GM12878 (cell line): Measurements from ENCODE around the gene IPMK. TPM values are rescaled to one million over a fixed set of nuclear protein-coding genes. Genes with fewer than 3 reads are reported as not detected.

Experiments used
- ATAC-seq: fragments of 200-7000 bp; cut with Tn5 transposase; 3 replicates; pipeline ENCODE4 v1.9.1; 2020; ENCODE audit warnings: mild to moderate bottlenecking, moderate library complexity
- BruUV-seq: library from RNA; stranded (reverse); fragments of 400-500 nt; replicated peaks from 2 replicates; lab custom pipeline; 2021; lab: Mats Ljungman, UMichigan
- CTCF ChIA-PET: fragments of 300-600 bp; sonication (Branson Sonifier 250); formaldehyde crosslinking; extraction: SDS; loops from one replicate; lab custom pipeline; 2021; ENCODE audit warnings: inconsistent platforms; lab: Yijun Ruan, JAX
- POLR2A ChIA-PET: fragments of 350-600 bp; formaldehyde crosslinking; extraction: SDS; loops from one replicate; lab custom pipeline; 2021; ENCODE audit warnings: inconsistent platforms; lab: Charles Lee
- RAD21 ChIA-PET: fragments of 300-600 bp; sonication (Branson Sonifier 250); formaldehyde crosslinking; loops from one replicate; lab custom pipeline; 2023; ENCODE audit warnings: antibody characterized with exemption; ENCODE audit not compliant: unreplicated experiment; lab: Charles Lee
- SMC1A ChIA-PET: fragments of 300-600 bp; sonication (Branson Sonifier 250); formaldehyde crosslinking; loops from one replicate; lab custom pipeline; 2023; ENCODE audit not compliant: unreplicated experiment, uncharacterized antibody; lab: Charles Lee
- DNase-seq: peaks from one replicate; pipeline ENCODE4 v3.0.0-alpha.2; 2011; ENCODE audit warnings: low read depth, low spot score
- FAIRE-seq: peaks from 3 replicates; lab custom pipeline; 2011; peaks lifted over from hg19 to GRCh38; lab: Jason Lieb, UNC
- H2AFZ ChIP-seq: 2 replicates; pipeline ENCODE4 v1.6.0; 2011; ENCODE audit warnings: low read depth, low read length, control low read depth; ENCODE audit not compliant: control insufficient read depth
- H3K27ac ChIP-seq: 2 replicates; pipeline ENCODE4 v1.5.1; 2011; ENCODE audit warnings: control low read depth; ENCODE audit not compliant: control insufficient read depth, insufficient read depth
- H3K27me3 ChIP-seq, 2 experiments: replicated peaks in 1 of 2; 2 replicates each; pipeline versions ENCODE4 v1.6.0 to v1.6.1; 2011; ENCODE audit warnings: low read length in 1 of 2; ENCODE audit not compliant: control insufficient read depth in 2 of 2, insufficient read depth in 2 of 2
- H3K36me3 ChIP-seq, 2 experiments: 2 replicates each; pipeline ENCODE4 v1.5.1; 2011; ENCODE audit warnings: low read length in 1 of 2; ENCODE audit not compliant: control insufficient read depth in 2 of 2, insufficient read depth in 2 of 2
- H3K4me1 ChIP-seq: 2 replicates; pipeline ENCODE4 v1.6.1; 2011; ENCODE audit warnings: mild to moderate bottlenecking, low read length, moderate library complexity, mixed read lengths; ENCODE audit not compliant: control insufficient read depth, insufficient read depth
- H3K4me2 ChIP-seq: 2 replicates; pipeline ENCODE4 v1.6.0; 2011; ENCODE audit warnings: control low read depth; ENCODE audit not compliant: control insufficient read depth, insufficient read depth
- H3K4me3 ChIP-seq: fragments of 200-600 bp; sonication (generic); 2 replicates; pipeline ENCODE4 v1.5.1; 2016
- H3K79me2 ChIP-seq: 2 replicates; pipeline ENCODE4 v1.6.0; 2011; ENCODE audit warnings: low read length; ENCODE audit not compliant: control insufficient read depth, insufficient read depth
- H3K9ac ChIP-seq: 2 replicates; pipeline ENCODE4 v1.8.0; 2011; ENCODE audit warnings: low read length, control low read depth, mixed read lengths; ENCODE audit not compliant: control insufficient read depth, insufficient read depth
- H3K9me3 ChIP-seq: replicated peaks from 3 replicates; pipeline ENCODE4 v1.5.1; 2011; ENCODE audit warnings: mild to moderate bottlenecking, low read length; ENCODE audit not compliant: control insufficient read depth, insufficient read depth
- H4K20me1 ChIP-seq: 2 replicates; pipeline ENCODE4 v1.6.0; 2011; ENCODE audit not compliant: control insufficient read depth, insufficient read depth
- SMAD5 ChIP-seq: IDR thresholded peaks from 2 replicates; pipeline ENCODE4 v1.6.1; 2016; ENCODE audit warnings: antibody characterized with exemption, low read depth
- TCF12 ChIP-seq: IDR thresholded peaks from 2 replicates; pipeline ENCODE4 v1.6.1; 2011; ENCODE audit warnings: low read depth, mild to moderate bottlenecking, low read length
- in situ Hi-C: fragments of 300-500 bp; cut with MboI; formaldehyde crosslinking; loops from 9 replicates; pipeline ENCODE4 v1.14.3; 2018; ENCODE audit warnings: mixed read lengths
- intact Hi-C: fragments of 100-400 bp; cut with micrococcal nuclease; formaldehyde crosslinking; loops from one replicate; pipeline ENCODE4 v1.14.2; 2022; ENCODE audit not compliant: unreplicated experiment
- polyA plus RNA-seq, 11 experiments: library from polyadenylated mRNA; depleted of rRNA in 4 of 11; unstranded in 6 of 11; stranded (reverse) in 5 of 11; fragments of >200 nt; fragmentation: Nextera tagmentation in 4 of 11; fragmentation: Illumina TruSeq in 1 of 11; extraction: Ambion mirVana in 4 of 11; extraction: Trizol in 1 of 11; gene quantifications; 1 replicate in 1 of 11; 2 replicates in 10 of 11; pipeline versions ENCODE4 v1.2.1 to v1.2.3, GENCODE V29; 2011 to 2016; ENCODE audit warnings: inconsistent platforms in 2 of 11, missing spikeins in 2 of 11, low read depth in 1 of 11
- total RNA-seq, 4 experiments: library from RNA; depleted of rRNA in 3 of 4; stranded (reverse); fragments of >200 nt in 3 of 4; fragmentation: Illumina TruSeq in 1 of 4; extraction: Trizol in 1 of 4; gene quantifications; 2 replicates each; pipeline versions ENCODE4 v1.2.1 to v1.2.3, GENCODE V29; 2013 to 2021
- TF ChIP-seq, protein P1 (sequence below): IDR thresholded peaks from 2 replicates; pipeline ENCODE4 v1.6.1; 2011; ENCODE audit warnings: low read depth, low read length, improper control_type of control experiment, borderline replicate concordance

Gene IPMK
- total and polyA plus RNA-seq, 10 of the 15 experiments (the other 5 are each of a cell fraction or from before 2014, with no cell fraction given): 0.84 to 7.5 (median 3.6) TPM

DNA sequence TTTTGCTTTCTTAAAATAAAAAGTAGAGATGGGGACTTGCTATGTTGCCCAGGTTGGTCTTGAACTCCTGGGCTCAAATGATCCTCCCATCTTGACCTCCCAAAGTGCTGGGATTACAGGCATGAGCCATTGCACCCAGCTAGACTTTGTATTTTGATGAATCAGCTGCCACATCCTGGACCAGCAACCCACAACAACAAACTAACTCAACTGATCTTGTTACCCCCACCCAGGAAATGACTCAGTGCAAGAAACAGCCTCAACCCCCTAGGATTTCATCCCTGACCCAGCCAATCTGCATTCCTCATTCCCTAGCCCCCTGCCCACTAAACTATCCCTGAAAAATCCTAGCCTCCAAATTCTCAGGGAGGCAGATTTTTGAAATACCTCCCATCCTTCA, 123.8 kb downstream of the IPMK start:
- no peaks in the 10 kb centered on the region for H4K20me1 ChIP-seq
- no peak for ATAC-seq
- H3K4me3 ChIP-seq: no peak overlapping the region
- DNase-seq: no peak
- no peak for FAIRE-seq
- H3K27me3 ChIP-seq: no peaks in the 10 kb centered on the region
- no peaks in the 10 kb centered on the region for H3K36me3 ChIP-seq
- no peak overlapping the region for H2AFZ ChIP-seq
- no peak for TF ChIP-seq SMAD5
- TF ChIP-seq, protein P1, sequence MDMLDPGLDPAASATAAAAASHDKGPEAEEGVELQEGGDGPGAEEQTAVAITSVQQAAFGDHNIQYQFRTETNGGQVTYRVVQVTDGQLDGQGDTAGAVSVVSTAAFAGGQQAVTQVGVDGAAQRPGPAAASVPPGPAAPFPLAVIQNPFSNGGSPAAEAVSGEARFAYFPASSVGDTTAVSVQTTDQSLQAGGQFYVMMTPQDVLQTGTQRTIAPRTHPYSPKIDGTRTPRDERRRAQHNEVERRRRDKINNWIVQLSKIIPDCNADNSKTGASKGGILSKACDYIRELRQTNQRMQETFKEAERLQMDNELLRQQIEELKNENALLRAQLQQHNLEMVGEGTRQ: no peak
- no peak for TF ChIP-seq TCF12
- no peak overlapping the region for H3K9ac ChIP-seq
- CTCF ChIA-PET: interaction anchor here (0.9 kb wide), 1 partner anchor 9 kb away, joined by 4 read pairs; no protein-coding TSS in a partner anchor
- no peak overlapping the region for H3K4me2 ChIP-seq
- BruUV-seq: no TSS peak
- POLR2A ChIA-PET: no interaction called here
- SMC1A ChIA-PET: no interaction called here
- no peaks in the 10 kb centered on the region for H3K79me2 ChIP-seq
- in situ Hi-C loops (loop anchor here (25.0 kb wide), 1 partner anchor 557 kb away; no protein-coding TSS in a partner anchor), intact Hi-C loops (no loop called here)
- RAD21 ChIA-PET: no interaction called here
- H3K9me3 ChIP-seq: no peaks in the 10 kb centered on the region
- no peaks in the 10 kb centered on the region for H3K4me1 ChIP-seq
- no peak overlapping the region for H3K27ac ChIP-seq

Other genes with a start within 250 kb of the IPMK start
- gene CISD1, start 1.3 kb upstream of the IPMK start, total RNA-seq (2014; rRNA removed): 23.0 and 26.0 TPM in 2 replicates
- gene CISD1, start 1.3 kb upstream of the IPMK start, total RNA-seq (2014; rRNA removed; fragmentation: Illumina TruSeq; extraction: Trizol): 42.7 and 46.8 TPM in 2 replicates
- 31.8 and 34.3 TPM in 2 replicates for gene CISD1, start 1.3 kb upstream of the IPMK start, total RNA-seq (2021)
- 71.6 and 88.7 TPM in 2 replicates for gene CISD1, start 1.3 kb upstream of the IPMK start, polyA plus RNA-seq (2011; rRNA removed)
- gene CISD1, start 1.3 kb upstream of the IPMK start, polyA plus RNA-seq (2014; fragmentation: Illumina TruSeq; extraction: Trizol): 45.4 and 48.0 TPM in 2 replicates
- 100 to 1,000 TPM; 156 to 162 TPM for gene CISD1, start 1.3 kb upstream of the IPMK start, polyA plus RNA-seq (2014; fragmentation: Nextera tagmentation; extraction: Ambion mirVana)
- 21.8 and 28.5 TPM in 2 replicates for gene CISD1, start 1.3 kb upstream of the IPMK start, polyA plus RNA-seq (2014; rRNA removed)
- 100 to 1,000 TPM; 129 to 139 TPM for gene CISD1, start 1.3 kb upstream of the IPMK start, polyA plus RNA-seq (2016; fragmentation: Nextera tagmentation; extraction: Ambion mirVana)
- 10.4 and 12.4 TPM in 2 replicates for gene UBE2D1, start 67.1 kb upstream of the IPMK start, total RNA-seq (2014; rRNA removed)
- 14.7 and 14.9 TPM in 2 replicates for gene UBE2D1, start 67.1 kb upstream of the IPMK start, total RNA-seq (2014; rRNA removed; fragmentation: Illumina TruSeq; extraction: Trizol)
- gene UBE2D1, start 67.1 kb upstream of the IPMK start, total RNA-seq (2021): 13.0 and 13.4 TPM in 2 replicates
- 29.0 and 46.3 TPM in 2 replicates for gene UBE2D1, start 67.1 kb upstream of the IPMK start, polyA plus RNA-seq (2011; rRNA removed)
- gene UBE2D1, start 67.1 kb upstream of the IPMK start, polyA plus RNA-seq (2014; fragmentation: Illumina TruSeq; extraction: Trizol): 16.1 and 17.9 TPM in 2 replicates
- 10 to 100 TPM in 1 of 2 experiments, 1 to 10 TPM in 1; 6.1 to 17.8 TPM for gene UBE2D1, start 67.1 kb upstream of the IPMK start, polyA plus RNA-seq (2014; fragmentation: Nextera tagmentation; extraction: Ambion mirVana)
- gene UBE2D1, start 67.1 kb upstream of the IPMK start, polyA plus RNA-seq (2014; rRNA removed): 8.9 and 11.3 TPM in 2 replicates
- gene UBE2D1, start 67.1 kb upstream of the IPMK start, polyA plus RNA-seq (2016; fragmentation: Nextera tagmentation; extraction: Ambion mirVana): 10 to 100 TPM; 30.7 to 32.0 TPM
- gene TFAM, start 117.5 kb upstream of the IPMK start, total RNA-seq (2014; rRNA removed): 75.2 and 77.7 TPM in 2 replicates
- 87.1 and 93.6 TPM in 2 replicates for gene TFAM, start 117.5 kb upstream of the IPMK start, total RNA-seq (2014; rRNA removed; fragmentation: Illumina TruSeq; extraction: Trizol)
- 88.5 and 93.1 TPM in 2 replicates for gene TFAM, start 117.5 kb upstream of the IPMK start, total RNA-seq (2021)
- gene TFAM, start 117.5 kb upstream of the IPMK start, polyA plus RNA-seq (2011; rRNA removed): 52.4 and 73.7 TPM in 2 replicates
- 68.9 and 79.5 TPM in 2 replicates for gene TFAM, start 117.5 kb upstream of the IPMK start, polyA plus RNA-seq (2014; fragmentation: Illumina TruSeq; extraction: Trizol)
- gene TFAM, start 117.5 kb upstream of the IPMK start, polyA plus RNA-seq (2014; fragmentation: Nextera tagmentation; extraction: Ambion mirVana): 100 to 1,000 TPM in 1 of 2 experiments, 10 to 100 TPM in 1; 96.1 to 114 TPM
- 44.9 and 56.3 TPM in 2 replicates for gene TFAM, start 117.5 kb upstream of the IPMK start, polyA plus RNA-seq (2014; rRNA removed)
- gene TFAM, start 117.5 kb upstream of the IPMK start, polyA plus RNA-seq (2016; fragmentation: Nextera tagmentation; extraction: Ambion mirVana): 100 to 1,000 TPM; 131 to 135 TPM
- under 0.01 TPM in 1 of 2 replicates, not detected in the other for gene BICC1, start 245.0 kb upstream of the IPMK start, total RNA-seq (2014; rRNA removed)
- gene BICC1, start 245.0 kb upstream of the IPMK start, total RNA-seq (2014; rRNA removed; fragmentation: Illumina TruSeq; extraction: Trizol): 0.04 TPM in 1 of 2 replicates, not detected in the other
- gene BICC1, start 245.0 kb upstream of the IPMK start, total RNA-seq (2021): 0.08 and 0.10 TPM in 2 replicates
- 0.01 TPM in 1 of 2 replicates, not detected in the other for gene BICC1, start 245.0 kb upstream of the IPMK start, polyA plus RNA-seq (2011; rRNA removed)
- 0.03 TPM in 1 of 2 replicates, not detected in the other for gene BICC1, start 245.0 kb upstream of the IPMK start, polyA plus RNA-seq (2014; fragmentation: Illumina TruSeq; extraction: Trizol)
- gene BICC1, start 245.0 kb upstream of the IPMK start, polyA plus RNA-seq (2014; fragmentation: Nextera tagmentation; extraction: Ambion mirVana): under 1 TPM in 1 of 2 experiments, not detected in 1; 0.04 TPM
- gene BICC1, start 245.0 kb upstream of the IPMK start, polyA plus RNA-seq (2014; rRNA removed): not detected in 2 replicates
- under 1 TPM in 1 of 2 experiments, not detected in 1; 0.04 TPM for gene BICC1, start 245.0 kb upstream of the IPMK start, polyA plus RNA-seq (2016; fragmentation: Nextera tagmentation; extraction: Ambion mirVana)